ENCODE data around the gene CNTLN.
"Not testable (repeated sequence)": the region's sequence is repeated elsewhere in the genome, so short reads cannot be mapped to it uniquely, and the experiment has no call there.

CNTLN gene

DNA sequence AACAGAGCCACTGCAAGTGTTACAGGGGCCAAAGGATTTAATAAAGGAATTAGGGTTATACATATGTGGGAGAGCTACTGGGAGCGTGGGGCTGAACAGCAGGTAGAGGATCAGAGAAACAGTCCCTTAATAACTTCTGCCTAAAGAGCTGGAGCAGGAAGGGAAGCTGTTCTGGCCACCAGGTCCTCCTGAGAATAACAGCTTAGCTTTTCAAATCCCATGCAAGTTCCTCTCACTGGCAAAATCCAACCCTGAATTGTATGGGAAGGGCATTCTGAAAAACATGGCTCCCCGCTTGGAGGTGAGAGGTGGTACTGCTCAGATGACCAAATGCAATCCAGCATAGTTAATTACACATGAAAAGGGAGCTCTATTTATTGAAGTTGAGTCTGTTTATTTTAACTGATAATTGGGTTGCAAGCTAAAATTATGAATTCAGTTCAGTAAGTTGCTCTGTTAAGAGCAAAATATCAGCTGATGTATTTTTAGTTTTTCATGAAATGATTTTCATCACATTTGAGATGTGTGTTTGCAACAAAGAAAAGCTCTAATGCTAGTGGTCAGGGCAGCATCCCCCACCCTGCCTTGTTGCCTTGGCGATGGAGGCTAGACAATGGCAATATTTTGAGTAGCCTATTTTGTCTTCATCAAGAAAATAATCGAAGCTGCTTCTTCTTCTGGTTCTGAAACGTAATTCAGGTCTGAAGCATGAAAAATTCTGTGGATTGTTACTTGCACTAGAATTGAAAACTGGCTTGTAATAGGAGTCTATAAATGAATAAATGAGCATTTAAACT, 385.6 kb downstream of the CNTLN start:
- TF ChIP-seq, protein P1, sequence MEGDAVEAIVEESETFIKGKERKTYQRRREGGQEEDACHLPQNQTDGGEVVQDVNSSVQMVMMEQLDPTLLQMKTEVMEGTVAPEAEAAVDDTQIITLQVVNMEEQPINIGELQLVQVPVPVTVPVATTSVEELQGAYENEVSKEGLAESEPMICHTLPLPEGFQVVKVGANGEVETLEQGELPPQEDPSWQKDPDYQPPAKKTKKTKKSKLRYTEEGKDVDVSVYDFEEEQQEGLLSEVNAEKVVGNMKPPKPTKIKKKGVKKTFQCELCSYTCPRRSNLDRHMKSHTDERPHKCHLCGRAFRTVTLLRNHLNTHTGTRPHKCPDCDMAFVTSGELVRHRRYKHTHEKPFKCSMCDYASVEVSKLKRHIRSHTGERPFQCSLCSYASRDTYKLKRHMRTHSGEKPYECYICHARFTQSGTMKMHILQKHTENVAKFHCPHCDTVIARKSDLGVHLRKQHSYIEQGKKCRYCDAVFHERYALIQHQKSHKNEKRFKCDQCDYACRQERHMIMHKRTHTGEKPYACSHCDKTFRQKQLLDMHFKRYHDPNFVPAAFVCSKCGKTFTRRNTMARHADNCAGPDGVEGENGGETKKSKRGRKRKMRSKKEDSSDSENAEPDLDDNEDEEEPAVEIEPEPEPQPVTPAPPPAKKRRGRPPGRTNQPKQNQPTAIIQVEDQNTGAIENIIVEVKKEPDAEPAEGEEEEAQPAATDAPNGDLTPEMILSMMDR (conservative IDR thresholded peaks at IDR 0.05; ENCODE audit: low read depth, low read length) = no peak
- H3K4me3 ChIP-seq (ENCODE audit: low read depth, low read length) = no peak overlapping the region
- no peak for DNase-seq (ENCODE audit: low read depth)

DNA sequence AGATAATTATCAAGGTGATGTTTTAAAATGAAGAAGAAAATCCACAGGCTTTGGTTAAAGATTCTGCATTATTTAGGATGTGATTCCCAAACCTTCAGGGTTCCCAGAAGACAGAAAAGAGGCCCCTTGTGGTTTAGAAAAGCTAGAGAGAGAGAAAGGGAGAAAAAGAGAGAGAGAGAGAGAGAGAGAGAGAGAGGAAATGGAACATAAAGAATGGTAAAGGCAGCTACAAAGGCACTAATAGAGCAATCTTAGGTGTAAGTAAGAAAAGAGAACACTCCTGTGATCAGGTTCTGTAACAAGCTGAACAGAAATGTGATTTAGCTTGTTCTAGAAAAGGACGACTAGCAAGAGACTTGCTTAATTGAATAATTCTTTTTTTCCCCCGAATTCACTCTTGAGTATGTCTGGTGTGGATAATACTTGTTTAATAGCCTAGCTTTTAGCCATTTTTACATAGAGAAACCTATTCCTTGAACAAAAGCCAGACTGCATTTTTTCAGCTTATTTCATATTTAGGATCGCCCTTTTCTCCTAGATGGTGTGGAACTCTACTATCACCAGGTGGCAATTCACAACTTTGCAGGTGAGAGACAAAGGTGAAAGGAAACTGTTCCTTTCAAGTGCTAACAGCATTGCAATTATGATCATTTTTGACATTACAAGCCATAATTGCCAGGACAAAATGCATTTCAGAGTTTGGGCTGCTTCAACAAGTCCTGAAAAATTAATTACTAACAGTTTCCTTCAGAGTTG, 386.4 kb downstream of the CNTLN start:
- TF ChIP-seq, protein P1 (conservative IDR thresholded peaks at IDR 0.05; ENCODE audit: low read depth, low read length) = no peak
- no peak for DNase-seq (ENCODE audit: low read depth)
- H3K4me3 ChIP-seq (ENCODE audit: low read depth, low read length) = no peak overlapping the region

DNA sequence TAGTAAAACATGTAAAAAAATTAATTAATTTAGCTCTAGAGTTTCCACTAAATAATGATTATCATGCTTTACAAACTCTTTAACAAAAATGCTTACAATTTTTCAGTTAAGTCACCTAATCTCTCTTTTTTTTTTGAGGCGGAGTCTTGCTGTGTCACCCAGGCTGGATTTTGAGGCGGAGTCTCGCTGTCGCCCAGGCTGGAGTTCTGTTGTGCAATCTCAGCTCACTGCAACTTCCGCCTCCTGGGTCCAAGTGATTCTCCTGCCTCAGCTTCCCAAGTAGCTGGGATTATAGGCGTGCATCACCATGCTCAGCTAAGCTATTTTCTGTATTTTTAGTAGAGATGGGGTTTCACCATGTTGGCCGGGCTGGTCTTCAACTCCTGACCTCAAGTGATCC, 391.9 kb downstream of the CNTLN start:
- DNase-seq (ENCODE audit: low read depth); H3K4me3 ChIP-seq (ENCODE audit: low read depth, low read length): not testable (repeated sequence)

DNA sequence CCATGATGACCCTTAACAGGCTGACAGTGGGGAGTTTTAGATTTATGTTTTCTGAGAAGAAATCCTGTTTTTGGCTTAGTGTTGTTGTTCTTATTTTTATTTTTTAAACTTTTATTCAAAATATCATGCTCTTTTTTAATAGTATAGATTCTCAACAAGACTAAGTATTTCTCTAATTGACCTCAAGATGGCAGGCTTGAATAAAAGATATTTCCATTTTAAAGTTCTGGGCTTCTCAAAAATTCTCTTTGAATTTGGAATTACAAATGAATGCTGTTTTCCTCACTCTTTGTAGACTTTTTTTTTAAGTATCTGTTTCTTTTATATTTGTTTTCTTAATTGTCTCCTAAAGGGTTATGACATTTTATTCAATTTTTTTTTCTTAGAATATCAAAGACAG, 394.0 kb downstream of the CNTLN start:
- DNase-seq (ENCODE audit: low read depth) = peak; percentile 35
- TF ChIP-seq, protein P1 (conservative IDR thresholded peaks at IDR 0.05; ENCODE audit: low read depth, low read length) = peak; percentile 37
- H3K4me3 ChIP-seq (ENCODE audit: low read depth, low read length) = no peak overlapping the region

DNA sequence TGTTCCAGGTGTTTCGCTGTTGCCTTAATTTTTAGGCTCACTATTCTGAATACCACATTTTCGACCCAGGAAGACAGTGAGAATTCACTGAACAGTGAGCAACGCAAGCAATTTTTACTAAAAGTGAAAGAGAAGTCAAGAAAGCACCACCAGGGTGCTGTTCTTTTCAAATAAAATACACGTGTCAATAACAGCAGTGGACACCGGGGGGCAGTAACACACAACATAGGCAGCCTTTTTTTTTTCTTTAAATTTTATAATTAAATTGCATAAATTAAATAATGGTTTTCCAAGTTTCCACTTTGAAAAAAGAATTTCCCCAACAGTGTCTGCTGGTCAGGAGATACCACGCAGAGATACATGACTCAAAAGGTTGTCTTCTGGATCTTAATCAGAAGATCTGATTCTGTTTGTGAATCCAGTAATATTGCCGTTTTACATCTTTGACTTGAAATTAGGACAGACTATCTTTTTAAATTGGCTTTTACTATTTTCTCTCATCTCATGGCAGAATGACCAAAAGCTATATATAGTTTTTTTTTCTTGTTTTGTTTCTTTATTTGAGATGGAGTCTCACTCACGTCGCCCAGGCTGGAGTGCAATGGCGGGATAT, 396.9 kb downstream of the CNTLN start:
- DNase-seq (ENCODE audit: low read depth) = peak; percentile 79
- TF ChIP-seq, protein P1 (conservative IDR thresholded peaks at IDR 0.05; ENCODE audit: low read depth, low read length) = peak; percentile 76
- peak overlapping the region; percentile 44 for H3K4me3 ChIP-seq (ENCODE audit: low read depth, low read length)

DNA sequence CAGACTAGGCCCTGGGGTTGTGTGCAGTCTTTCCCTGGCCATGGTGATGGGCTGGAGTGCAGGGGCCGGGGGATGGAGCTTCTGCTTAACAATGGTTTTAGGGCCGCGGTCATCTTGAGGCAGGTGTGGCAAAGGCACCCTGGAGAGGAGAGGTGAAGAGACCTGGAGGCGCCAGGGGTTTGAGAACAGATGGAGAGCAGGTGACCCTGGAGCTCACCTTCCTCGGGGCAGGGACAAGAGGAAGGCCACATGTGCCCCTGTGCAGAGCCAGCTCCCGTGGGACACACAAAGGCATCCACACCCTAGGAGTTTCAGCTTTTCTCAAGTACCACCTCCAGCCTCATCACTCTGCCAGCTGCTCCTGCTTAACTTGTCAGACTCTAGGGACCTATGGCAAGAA, 397.6 kb downstream of the CNTLN start:
- TF ChIP-seq, protein P1 (conservative IDR thresholded peaks at IDR 0.05; ENCODE audit: low read depth, low read length) = no peak
- no peak for DNase-seq (ENCODE audit: low read depth)
- H3K4me3 ChIP-seq (ENCODE audit: low read depth, low read length) = no peak overlapping the region

DNA sequence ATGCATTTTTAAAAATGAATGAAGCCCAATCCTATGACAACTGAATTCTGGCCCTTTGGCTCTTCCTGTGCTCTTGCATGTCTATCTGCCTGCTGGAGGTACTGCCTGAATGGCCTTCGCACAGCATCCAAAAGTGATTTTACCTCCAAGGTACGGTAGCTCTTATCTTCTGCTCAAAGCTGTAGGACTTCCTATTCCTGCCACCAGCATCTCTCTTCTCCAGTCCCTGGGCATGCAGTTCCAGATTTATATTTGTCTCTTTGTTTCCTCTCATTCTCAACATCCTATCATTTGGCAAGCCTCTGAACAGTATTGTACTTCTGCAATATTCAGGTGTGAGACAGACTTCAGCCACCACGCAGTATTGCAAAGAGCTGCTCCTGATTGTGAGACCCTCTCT, 400.3 kb downstream of the CNTLN start:
- no peak for DNase-seq (ENCODE audit: low read depth)
- H3K4me3 ChIP-seq (ENCODE audit: low read depth, low read length) = no peak overlapping the region
- TF ChIP-seq, protein P1 (conservative IDR thresholded peaks at IDR 0.05; ENCODE audit: low read depth, low read length) = no peak

All from choroid plexus epithelial cell (primary cell).